ENCODE data around the gene FGF1. TPM values are rescaled to one million over a fixed set of nuclear protein-coding genes. Genes with fewer than 3 reads are reported as not detected.

FGF1 gene
- total and polyA plus RNA-seq, 2 of the 4 experiments (the other 2 are of a cell fraction), result 7.6 to 7.7 TPM

- no peak overlapping the region for H2BK5ac ChIP-seq (ENCODE audit: low read depth, low read length, poor library complexity, severe bottlenecking)
- H3K14ac ChIP-seq (replicated peaks; ENCODE audit: low read depth, low read length), result no peak overlapping the region
- H2BK20ac ChIP-seq (ENCODE audit: low read depth, low read length), result no peak overlapping the region
- H3K27me3 ChIP-seq (ENCODE audit: control insufficient read depth, insufficient read depth, low read length), result no peaks in the 10 kb centered on the region; the same call in 1 of the 2 replicates
- peaks cover 10% of the 10 kb centered on the region for H3K4me1 ChIP-seq (ENCODE audit: control insufficient read depth, insufficient read depth, low read length)
- ChIA-PET CTCF (interaction anchor here (4.5 kb wide), 1 partner anchor 12 kb away, joined by 27 read pairs; no protein-coding TSS in a partner anchor), POLR2A (ENCODE audit: unreplicated experiment) (no interaction called here)
- 80% methylated on average over 2 of the region's 7 CpGs; no CpG with 5 or more reads in 1 of the 2 experiments for WGBS, 2 experiments (ENCODE audit: extremely low coverage in 2 of 2, insufficient read length in 1 of 2)
- H2BK15ac ChIP-seq (ENCODE audit: low read depth, low read length), result no peak overlapping the region
- H3K23ac ChIP-seq (ENCODE audit: low read depth, low read length), result no peak overlapping the region
- H3K9ac ChIP-seq (ENCODE audit: low read depth, low read length), result no peak overlapping the region
- no peaks in the 10 kb centered on the region for H3K9me3 ChIP-seq (ENCODE audit: control insufficient read depth, insufficient read depth, low read length)
- no peak overlapping the region for H2AK5ac ChIP-seq (ENCODE audit: low read depth, low read length)
- dilution Hi-C loops (cut with HindIII; ENCODE audit: low sequenced_read_pairs, unreplicated experiment) (loop anchor here (25.0 kb wide), 1 partner anchor 187 kb away; no protein-coding TSS in a partner anchor), in situ Hi-C loops (cut with MboI; ENCODE audit: low sequenced_read_pairs) (no loop called here), intact Hi-C loops (cut with micrococcal nuclease) (no loop called here)
- H4K91ac ChIP-seq (ENCODE audit: insufficient read depth, low read depth, low read length), result no peak overlapping the region
- H3K27ac ChIP-seq (ENCODE audit: insufficient read depth, low read length), result no peak overlapping the region
- ATAC-seq (ENCODE audit: low read depth) (no peak), DNase-seq (no peak)
- no TSS peak for BruUV-seq (replicated peaks)
- no peaks in the 10 kb centered on the region for H4K20me1 ChIP-seq (ENCODE audit: insufficient read depth, low read length)
- no peaks in the 10 kb centered on the region for H3K36me3 ChIP-seq (ENCODE audit: control insufficient read depth, insufficient read depth, low read length)
- no peak overlapping the region for H3K56ac ChIP-seq (ENCODE audit: extremely low read depth, insufficient read depth, low read length)
- H4K8ac ChIP-seq (ENCODE audit: low read depth in 2 of 2, low read length in 2 of 2), result no peak overlapping the region
- TF ChIP-seq MAFK (IDR thresholded peaks at IDR 0.05; ENCODE audit: low read depth, low read length) (no peak), SMC3 (IDR thresholded peaks at IDR 0.05; ENCODE audit: low read depth, low read length) (no peak), FOS (IDR thresholded peaks at IDR 0.05; ENCODE audit: low read depth, low read length) (no peak), CTCF (conservative IDR thresholded peaks at IDR 0.05; ENCODE audit: low read depth, low read length) (no peak), USF2 (IDR thresholded peaks at IDR 0.05; ENCODE audit: low read depth, low read length) (no peak), NFE2L2 (IDR thresholded peaks at IDR 0.05; ENCODE audit: low read depth, low read length) (no peak), MAZ (IDR thresholded peaks at IDR 0.05; ENCODE audit: borderline replicate concordance, low read depth, low read length) (no peak), RCOR1 (IDR thresholded peaks at IDR 0.05; ENCODE audit: insufficient replicate concordance, low read length) (no peak)
- H3K18ac ChIP-seq (ENCODE audit: low read depth, low read length), result no peak overlapping the region
- H4K5ac ChIP-seq (ENCODE audit: low read depth, low read length), result no peak overlapping the region
- no peak overlapping the region for H2AK9ac ChIP-seq (replicated peaks; ENCODE audit: low read depth, low read length, poor library complexity)
- H3K9me1 ChIP-seq (ENCODE audit: insufficient read depth, low read length), result peaks cover 5% of the 10 kb centered on the region; the same call in 1 of the 2 replicates
- H3K79me1 ChIP-seq (ENCODE audit: low read depth in 1 of 2, low read length in 2 of 2), result no peaks in the 10 kb centered on the region
- H3K4me2 ChIP-seq (ENCODE audit: low read depth, low read length), result no peak overlapping the region
- no peak overlapping the region for H2BK120ac ChIP-seq (ENCODE audit: low read depth, low read length)
- H3K4me3 ChIP-seq (ENCODE audit: insufficient read depth, low read depth, low read length), result no peak overlapping the region
- H3K4ac ChIP-seq (ENCODE audit: low read depth, low read length), result no peak overlapping the region
- H2AFZ ChIP-seq (replicated peaks; ENCODE audit: low read length, poor library complexity), result no peak overlapping the region
Measured at GRCh38 chr5:142700566-142700965, 14.7 kb upstream of the FGF1 start.
